Stimulated activated CD8-positive, alpha-beta memory T cell treated with anti-CD3 and anti-CD28 coated beads, Interleukin-7, amount 100 ng/mL, for 48 hours (primary cell): Measurements from ENCODE around the gene RET.

ENCODE experiments used
- DNase-seq, 2 donors: peaks; one replicate each; pipeline ENCODE4 v3.0.0-alpha.2; 2020; ENCODE audit warnings: low read depth in 1 of 2; ENCODE audit errors: extremely low read depth in 1 of 2

Gene RET

DNA sequence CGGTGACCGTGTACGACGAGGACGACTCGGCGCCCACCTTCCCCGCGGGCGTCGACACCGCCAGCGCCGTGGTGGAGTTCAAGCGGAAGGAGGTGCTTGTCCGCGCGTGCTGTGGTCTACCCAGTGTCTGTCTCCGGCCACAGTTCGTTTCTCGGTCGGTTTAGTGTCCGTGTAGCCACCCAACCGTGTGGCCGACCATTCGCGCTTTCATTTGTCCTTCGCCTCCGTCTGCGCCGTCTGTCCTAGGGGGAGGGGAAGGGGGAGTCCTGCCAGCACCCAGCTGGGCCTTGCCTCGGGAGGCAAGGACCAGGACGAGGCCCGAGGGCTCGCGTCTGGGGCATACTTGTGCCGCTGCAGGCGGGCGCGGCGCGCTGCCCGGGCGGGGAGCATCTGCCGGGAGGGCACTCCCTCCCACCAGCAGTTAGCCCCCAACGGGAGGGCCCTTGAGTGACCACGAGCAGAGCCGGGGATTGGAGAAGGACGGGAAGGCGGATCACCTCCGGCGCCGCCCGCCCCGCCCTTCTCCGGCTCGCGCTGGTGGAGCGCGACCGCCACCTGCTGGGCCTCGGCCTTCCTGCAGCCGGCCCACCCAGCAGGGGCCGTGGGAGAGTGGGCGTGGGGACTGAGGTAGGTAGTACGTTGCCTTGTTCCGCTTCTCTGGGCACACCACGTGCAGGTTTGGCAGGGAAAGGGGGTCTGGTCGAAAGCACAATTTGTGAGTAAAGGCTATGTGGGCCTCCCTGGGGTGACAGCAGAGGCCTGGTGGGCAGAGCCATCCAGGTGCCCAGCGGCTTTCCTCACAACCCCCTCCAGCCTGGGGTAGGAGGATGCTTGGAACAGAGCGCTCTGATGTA lies 28.5 kb downstream of the RET start:
- DNase-seq, result peak; percentile 51 to 63

DNA sequence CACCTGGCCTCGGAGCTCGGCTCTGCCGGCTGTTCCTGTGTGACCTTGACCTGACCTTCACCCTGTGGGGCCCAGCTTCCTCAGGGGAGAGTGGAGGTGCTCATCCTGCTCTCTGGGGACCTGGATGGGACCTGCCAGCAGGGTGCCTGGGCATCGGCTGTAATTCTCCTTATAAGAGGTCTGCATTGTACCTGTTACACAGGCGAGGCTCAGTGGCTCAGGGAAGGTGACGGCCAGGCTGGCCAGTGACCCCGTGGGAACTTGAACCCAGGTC lies 29.0 kb downstream of the RET start:
- no peak for DNase-seq

DNA sequence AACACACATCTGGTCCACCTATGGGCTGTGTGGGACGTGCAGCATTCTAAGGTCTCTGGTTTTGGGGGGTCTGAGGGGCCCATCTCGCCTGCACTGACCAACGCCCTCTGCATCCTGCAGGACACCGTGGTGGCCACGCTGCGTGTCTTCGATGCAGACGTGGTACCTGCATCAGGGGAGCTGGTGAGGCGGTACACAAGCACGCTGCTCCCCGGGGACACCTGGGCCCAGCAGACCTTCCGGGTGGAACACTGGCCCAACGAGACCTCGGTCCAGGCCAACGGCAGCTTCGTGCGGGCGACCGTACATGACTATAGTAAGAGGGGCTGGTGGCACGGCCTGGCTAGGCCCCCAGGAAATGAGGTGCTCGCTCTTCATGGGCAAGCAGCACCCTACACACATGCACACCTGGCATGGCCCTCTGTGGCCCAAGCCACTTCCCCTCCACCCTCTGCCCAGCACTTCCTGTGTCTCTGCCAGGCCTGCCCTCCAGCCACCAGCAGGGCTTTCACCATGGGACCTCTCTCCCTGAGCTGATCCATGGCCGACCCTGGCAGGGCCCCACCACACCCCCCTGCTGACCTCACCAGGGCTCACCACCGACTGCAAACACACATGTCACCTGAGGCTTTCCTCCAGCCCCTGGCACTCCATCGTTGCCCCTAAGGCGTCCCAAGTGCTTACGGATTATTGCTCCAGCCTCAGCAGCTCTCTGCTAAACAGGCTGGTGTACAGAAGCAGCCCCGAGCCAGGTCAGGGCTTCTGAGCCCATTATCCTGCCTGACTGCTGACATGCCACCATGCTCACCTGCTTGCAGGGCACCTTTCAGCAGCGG lies 29.6 kb downstream of the RET start:
- no peak for DNase-seq

GRCh38 chr10:43108951-43109350 lies 32.1 kb downstream of the RET start:
- no peak for DNase-seq

DNA sequence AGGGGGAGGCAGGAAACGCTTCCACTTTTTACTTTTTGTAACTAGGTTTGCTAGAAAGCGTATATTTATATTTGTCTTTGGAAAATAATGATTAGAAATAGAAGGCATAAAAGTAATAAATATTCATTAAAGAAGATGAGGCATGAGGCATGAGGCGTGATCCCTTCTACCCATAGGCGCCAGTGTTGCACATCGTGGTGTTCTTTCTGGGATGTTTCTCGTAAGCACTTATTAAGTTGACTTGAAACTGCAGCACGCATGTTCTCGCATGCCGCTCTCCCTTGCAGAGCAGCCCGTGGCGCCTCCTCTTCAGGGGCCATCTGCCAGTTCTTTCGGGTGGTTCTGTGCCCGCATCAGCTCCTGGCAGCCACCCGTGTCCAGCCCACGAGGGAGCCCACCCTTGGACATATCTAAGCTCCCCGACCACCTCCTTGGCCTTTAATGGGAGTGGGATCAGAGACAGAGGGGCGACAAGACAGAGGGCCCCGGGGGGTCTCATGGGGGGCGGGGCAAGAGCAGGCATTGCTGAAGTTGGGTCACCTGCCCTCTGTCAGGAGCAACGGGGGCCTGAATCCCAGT lies 32.9 kb downstream of the RET start:
- no peak for DNase-seq

GRCh38 chr10:43110338-43111071 lies 33.6 kb downstream of the RET start:
- DNase-seq, result no peak

GRCh38 chr10:43111101-43111500 lies 34.2 kb downstream of the RET start:
- DNase-seq, result no peak

DNA sequence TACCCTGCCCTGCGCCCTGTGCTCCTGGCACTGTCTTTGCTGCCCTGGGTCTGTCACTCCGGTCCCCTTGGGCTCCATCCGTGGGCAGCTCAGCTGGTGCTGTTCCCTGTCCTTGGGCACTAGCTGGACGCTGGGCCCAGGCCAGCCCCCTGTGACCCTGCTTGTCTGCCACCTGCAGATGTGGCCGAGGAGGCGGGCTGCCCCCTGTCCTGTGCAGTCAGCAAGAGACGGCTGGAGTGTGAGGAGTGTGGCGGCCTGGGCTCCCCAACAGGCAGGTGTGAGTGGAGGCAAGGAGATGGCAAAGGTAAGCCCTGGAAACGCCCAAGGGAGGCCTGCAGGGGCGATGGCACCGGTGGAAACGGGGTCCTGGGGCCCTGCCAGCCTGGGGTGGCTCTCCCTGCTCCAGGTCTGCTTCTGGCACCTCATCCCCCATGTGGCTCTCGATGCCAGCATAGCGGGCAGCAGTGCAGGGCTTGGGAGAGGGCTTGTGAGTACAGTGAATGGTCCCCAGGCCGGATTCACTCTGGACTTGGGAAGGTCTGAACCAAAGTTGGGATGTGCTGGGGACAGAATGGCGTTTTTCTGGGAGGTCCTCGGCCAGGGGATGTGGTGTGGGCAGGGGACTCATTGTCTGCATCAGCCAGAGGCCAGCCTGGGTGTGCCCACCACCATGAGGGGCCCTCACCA lies 35.2 kb downstream of the RET start:
- DNase-seq, result no peak

GRCh38 chr10:43112608-43112961 lies 35.7 kb downstream of the RET start:
- DNase-seq, result no peak

DNA sequence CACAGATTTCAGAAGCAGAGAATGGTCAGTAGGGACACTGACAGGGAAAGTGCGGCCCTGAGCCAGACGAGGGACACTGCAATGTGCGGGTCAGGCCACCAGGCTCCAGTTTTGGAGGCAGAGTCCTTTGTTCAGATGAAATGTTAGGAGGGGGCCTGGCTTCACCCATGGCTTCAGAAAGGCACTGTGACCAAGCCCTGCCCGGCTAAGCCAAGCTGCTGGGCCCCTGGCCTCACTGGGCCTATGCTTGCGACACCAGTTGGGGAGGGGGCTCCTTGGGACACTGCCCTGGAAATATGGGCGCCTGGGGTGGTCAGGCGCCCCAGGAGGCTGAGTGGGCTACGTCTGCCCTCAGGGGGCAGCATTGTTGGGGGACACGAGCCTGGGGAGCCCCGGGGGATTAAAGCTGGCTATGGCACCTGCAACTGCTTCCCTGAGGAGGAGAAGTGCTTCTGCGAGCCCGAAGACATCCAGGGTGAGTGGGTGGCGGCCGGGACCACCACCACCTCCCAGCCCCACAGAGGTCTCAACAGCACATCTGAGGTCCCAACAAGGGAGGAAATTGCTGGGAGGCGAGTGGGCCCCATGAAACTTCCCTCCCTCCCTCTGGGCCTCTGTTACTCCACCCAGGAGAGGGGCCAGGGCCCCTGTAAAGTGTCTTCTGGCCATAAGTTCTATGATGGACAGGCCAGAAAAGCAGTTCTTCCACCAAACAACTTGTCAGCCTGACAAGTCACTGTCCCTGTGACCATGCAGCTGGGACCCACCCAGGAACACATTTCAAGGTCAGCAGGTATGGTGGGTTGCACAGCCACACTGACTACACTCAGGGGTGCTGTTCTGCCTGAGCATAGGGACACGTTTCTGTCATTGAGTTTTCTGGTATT lies 36.6 kb downstream of the RET start:
- no peak for DNase-seq

DNA sequence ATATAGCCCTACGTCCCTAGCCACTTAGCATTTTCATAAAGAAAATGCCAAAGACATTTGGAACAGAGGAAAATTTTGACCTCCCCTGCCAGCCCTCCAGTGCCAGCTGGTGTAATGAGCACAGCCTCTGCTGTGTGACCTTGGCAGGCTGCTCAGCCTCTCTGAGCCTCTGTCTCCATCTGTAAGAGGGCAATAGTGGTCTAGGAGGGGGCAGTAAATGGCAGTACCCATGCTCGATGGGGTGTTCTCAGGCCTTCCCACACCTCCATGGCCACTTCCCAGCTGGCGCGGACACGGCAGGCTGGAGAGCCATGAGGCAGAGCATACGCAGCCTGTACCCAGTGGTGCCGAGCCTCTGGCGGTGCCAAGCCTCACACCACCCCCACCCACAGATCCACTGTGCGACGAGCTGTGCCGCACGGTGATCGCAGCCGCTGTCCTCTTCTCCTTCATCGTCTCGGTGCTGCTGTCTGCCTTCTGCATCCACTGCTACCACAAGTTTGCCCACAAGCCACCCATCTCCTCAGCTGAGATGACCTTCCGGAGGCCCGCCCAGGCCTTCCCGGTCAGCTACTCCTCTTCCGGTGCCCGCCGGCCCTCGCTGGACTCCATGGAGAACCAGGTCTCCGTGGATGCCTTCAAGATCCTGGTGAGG lies 37.3 kb downstream of the RET start:
- no peak for DNase-seq

DNA sequence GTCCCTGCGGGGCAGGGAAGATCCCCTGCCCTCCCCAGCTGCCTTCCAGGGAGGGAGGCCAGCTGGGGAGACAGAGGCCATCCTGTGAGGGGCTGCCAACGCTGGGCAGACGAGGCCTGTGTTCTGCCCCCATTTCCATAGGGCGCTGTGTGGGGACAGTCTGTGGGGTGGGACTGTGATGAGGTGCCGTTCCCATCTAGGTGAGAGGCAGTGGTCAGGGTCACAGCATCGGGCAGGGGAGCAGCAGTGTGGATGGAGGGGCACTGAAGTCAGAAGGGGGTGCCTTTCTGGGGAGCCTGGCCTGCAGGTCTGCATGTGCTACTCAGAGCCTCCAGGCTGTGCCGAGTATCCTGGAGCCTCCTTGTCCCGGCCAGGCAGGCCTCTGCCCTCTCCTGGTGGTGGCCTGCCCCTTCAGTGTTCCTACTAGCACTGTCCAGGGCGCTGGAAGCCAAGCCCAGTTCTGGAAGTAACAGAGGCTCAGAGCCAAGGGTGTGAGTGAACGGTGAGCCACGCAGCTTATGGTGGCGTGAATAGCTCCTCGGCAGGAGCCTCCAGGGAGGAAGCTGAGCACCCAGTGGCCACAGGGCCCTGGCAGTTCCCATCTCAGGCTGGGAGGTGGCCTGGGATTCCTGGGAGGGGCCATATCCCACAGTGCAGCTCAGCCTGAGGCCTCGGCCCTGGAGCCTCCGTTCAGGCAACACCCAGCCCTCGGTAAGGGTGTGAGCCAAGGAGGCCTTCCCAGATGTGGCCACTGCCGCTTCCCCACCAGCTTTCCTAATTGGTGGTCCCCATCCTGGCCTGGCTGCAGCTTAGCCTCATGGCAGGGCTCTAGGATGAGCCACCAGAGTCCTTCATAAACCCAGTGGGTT lies 38.1 kb downstream of the RET start:
- DNase-seq, result no peak

DNA sequence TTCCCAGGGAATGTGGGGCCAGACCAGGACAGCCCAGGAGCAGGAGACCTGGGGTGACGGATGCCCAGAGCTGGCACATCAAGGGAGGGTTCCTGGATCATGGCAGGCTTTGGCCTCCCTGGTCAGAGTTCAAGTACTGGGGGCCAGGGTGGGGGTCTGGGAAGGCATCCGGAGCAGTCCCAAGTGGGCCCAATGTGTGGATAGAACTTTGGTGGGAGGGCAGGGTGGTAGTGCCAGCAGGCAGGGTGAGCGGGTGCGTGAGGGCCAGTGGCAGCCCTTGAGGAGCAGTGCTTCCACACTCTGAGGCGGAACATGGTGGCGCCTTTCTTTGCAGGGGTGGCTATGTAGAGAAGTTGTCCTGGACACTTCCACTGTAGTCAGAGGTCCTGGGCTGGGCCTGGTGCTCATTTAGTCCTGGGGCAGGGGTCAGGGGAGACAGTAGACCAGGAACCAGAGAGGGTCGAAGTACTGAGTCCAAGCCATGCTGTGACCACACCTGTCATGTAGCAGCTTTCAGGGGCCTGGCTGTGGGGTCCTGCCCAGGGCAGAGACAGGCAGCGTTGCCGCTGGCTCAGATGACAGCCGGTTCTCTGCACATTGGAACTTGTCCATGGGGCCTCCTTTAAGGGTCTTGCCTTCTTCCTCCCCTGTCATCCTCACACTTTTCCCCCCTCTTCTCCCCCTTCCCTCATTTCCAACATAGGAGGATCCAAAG lies 39.2 kb downstream of the RET start:
- DNase-seq, result no peak

DNA sequence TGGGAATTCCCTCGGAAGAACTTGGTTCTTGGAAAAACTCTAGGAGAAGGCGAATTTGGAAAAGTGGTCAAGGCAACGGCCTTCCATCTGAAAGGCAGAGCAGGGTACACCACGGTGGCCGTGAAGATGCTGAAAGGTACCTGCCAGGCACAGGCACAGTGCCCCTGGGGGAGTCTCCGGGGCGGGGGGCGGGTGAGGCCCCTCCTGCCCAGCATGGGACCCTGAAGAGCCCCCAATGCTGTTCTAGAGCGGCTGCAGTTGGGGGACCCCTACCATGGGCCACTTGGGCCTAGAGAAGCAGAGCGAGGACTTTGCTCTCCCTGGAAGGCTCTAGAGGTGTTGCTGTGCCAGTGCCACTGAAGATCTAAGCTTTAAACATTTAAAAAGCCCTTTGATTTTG lies 39.7 kb downstream of the RET start:
- DNase-seq, result no peak

GRCh38 chr10:43117031-43117776 lies 40.3 kb downstream of the RET start:
- no peak for DNase-seq

GRCh38 chr10:43117777-43118583 lies 41.1 kb downstream of the RET start:
- DNase-seq, result no peak
